Stimulated activated CD4-positive, alpha-beta T cell treated with anti-CD3 and anti-CD28 coated beads, Interleukin-12 subunit alpha, Interleukin-12 subunit beta, amount 100 ng/mL, for 48 hours (primary cell): Measurements from ENCODE around the gene PRKAG3.
"Not testable (repeated sequence)": the region's sequence is repeated elsewhere in the genome, so short reads cannot be mapped to it uniquely, and the experiment has no call there.

ENCODE experiments used
- DNase-seq, 3 donors: peaks; one replicate each; pipeline ENCODE4 v3.0.0-alpha.2; 2020; ENCODE audit warnings: low read depth in 2 of 3, low spot score in 1 of 3

PRKAG3 gene

GRCh38 chr2:218863021-218863520 lies 31.5 kb upstream of the PRKAG3 start:
- DNase-seq = no peak

GRCh38 chr2:218861645-218862318 lies 30.2 kb upstream of the PRKAG3 start:
- no peak for DNase-seq

GRCh38 chr2:218860950-218861381 lies 29.4 kb upstream of the PRKAG3 start:
- no peak for DNase-seq

- DNase-seq = no peak
Observed at GRCh38 chr2:218859988-218860831, 28.6 kb upstream of the PRKAG3 start.

- no peak for DNase-seq
Observed at GRCh38 chr2:218859556-218859987, 28.0 kb upstream of the PRKAG3 start, which contains the start of gene WNT6. TSS of gene WNT6 (plus strand) at chr2:218859805. CDS start at chr2:218860038, 233 bp downstream.

- DNase-seq = no peak
Observed at GRCh38 chr2:218858671-218859555, 27.3 kb upstream of the PRKAG3 start.

- no peak for DNase-seq
Observed at GRCh38 chr2:218858138-218858445, 26.5 kb upstream of the PRKAG3 start.

- DNase-seq = no peak
Observed at GRCh38 chr2:218857371-218858137, 26.0 kb upstream of the PRKAG3 start.

GRCh38 chr2:218856896-218857243 lies 25.3 kb upstream of the PRKAG3 start:
- DNase-seq = no peak

- no peak for DNase-seq
Observed at GRCh38 chr2:218856167-218856895, 24.7 kb upstream of the PRKAG3 start.

GRCh38 chr2:218855305-218856166 lies 23.9 kb upstream of the PRKAG3 start:
- DNase-seq = no peak

- no peak for DNase-seq
Observed at GRCh38 chr2:218854860-218855259, 23.3 kb upstream of the PRKAG3 start.

- DNase-seq = no peak
Observed at GRCh38 chr2:218853766-218854165, 22.2 kb upstream of the PRKAG3 start.

GRCh38 chr2:218852911-218853667 lies 21.5 kb upstream of the PRKAG3 start:
- peak; percentile 31 to 56 (median 48) for DNase-seq

GRCh38 chr2:218851286-218851685 lies 19.7 kb upstream of the PRKAG3 start:
- no peak for DNase-seq

GRCh38 chr2:218850796-218851195 lies 19.2 kb upstream of the PRKAG3 start:
- no peak for DNase-seq

GRCh38 chr2:218849721-218850120 lies 18.1 kb upstream of the PRKAG3 start:
- no peak for DNase-seq

- not testable (repeated sequence) for DNase-seq
Observed at GRCh38 chr2:218846963-218847362, 15.4 kb upstream of the PRKAG3 start.
